SK-N-SH (cell line): ENCODE results near the gene CEACAM5. TPM values are rescaled to one million over a fixed set of nuclear protein-coding genes. Genes with fewer than 3 reads are reported as not detected.

ENCODE experiments used
- CTCF ChIA-PET: fragments of 300-600, 350-600 bp; formaldehyde crosslinking; extraction: SDS; loops from one replicate; lab custom pipeline; 2021; lab: Yijun Ruan, JAX
- POLR2A ChIA-PET: fragments of 350-600 bp; sonication (Branson Sonifier 250); formaldehyde crosslinking; extraction: SDS; loops from one replicate; lab custom pipeline; 2020; ENCODE audit warnings: antibody characterized with exemption, inconsistent platforms; lab: Yijun Ruan, JAX
- DNase-seq: peaks from one replicate; pipeline ENCODE4 v3.0.0; 2012
- H2AFZ ChIP-seq: fragments of 200-600 bp; sonication (generic); 2 replicates; pipeline ENCODE4 v1.8.1; 2016; ENCODE audit warnings: antibody characterized with exemption, mild to moderate bottlenecking, low read depth
- H3F3A ChIP-seq: fragments of 200-600 bp; sonication (generic); replicated peaks from 2 replicates; pipeline ENCODE3; 2016; ENCODE audit warnings: antibody characterized with exemption, mild to moderate bottlenecking; ENCODE audit not compliant: insufficient read depth
- H3K27ac ChIP-seq, 2 experiments: fragments of 200-500 bp in 1 of 2; fragments of 200-600 bp in 1 of 2; sonication (Bioruptor generic) in 1 of 2; sonication (generic), shearing (Covaris generic) in 1 of 2; 2 replicates each; pipeline versions ENCODE4 v1.5.1 to v1.6.1; 2014 to 2016; ENCODE audit warnings: low read depth in 2 of 2, inconsistent platforms in 1 of 2, low read length in 1 of 2, mild to moderate bottlenecking in 1 of 2, mixed read lengths in 1 of 2
- H3K27me3 ChIP-seq: fragments of 200-600 bp; sonication (generic), shearing (Covaris generic); 2 replicates; pipeline ENCODE4 v1.6.1; 2016; ENCODE audit warnings: mixed run types; ENCODE audit not compliant: insufficient read depth
- H3K36me3 ChIP-seq, 2 experiments: fragments of 200-500 bp in 1 of 2; fragments of 200-600 bp in 1 of 2; sonication (Bioruptor generic) in 1 of 2; sonication (generic) in 1 of 2; replicated peaks in 1 of 2; 2 replicates each; pipeline versions ENCODE3 to v1.5.1; 2014 to 2016; ENCODE audit warnings: low read length in 1 of 2, mild to moderate bottlenecking in 1 of 2; ENCODE audit not compliant: insufficient read depth in 2 of 2, control insufficient read depth in 1 of 2
- H3K4me1 ChIP-seq, 2 experiments: fragments of 200-500 bp in 1 of 2; fragments of 200-600 bp in 1 of 2; sonication (Bioruptor generic) in 1 of 2; sonication (generic), shearing (Covaris generic) in 1 of 2; 2 replicates each; pipeline versions ENCODE4 v1.5.1 to v1.6.1; 2014 to 2016; ENCODE audit warnings: low read depth in 1 of 2, low read length in 1 of 2, mixed run types in 1 of 2; ENCODE audit not compliant: insufficient read depth in 2 of 2, control insufficient read depth in 1 of 2
- H3K4me2 ChIP-seq: fragments of 200-600 bp; sonication (generic), shearing (Covaris generic); 2 replicates; pipeline ENCODE4 v1.6.1; 2017; ENCODE audit warnings: mixed run types
- H3K4me3 ChIP-seq, 2 experiments: fragments of 200-500 bp in 1 of 2; fragments of 200-600 bp in 1 of 2; sonication (Bioruptor generic) in 1 of 2; sonication (generic), shearing (Covaris generic) in 1 of 2; 2 replicates each; pipeline versions ENCODE4 v1.5.1 to v1.8.1; 2014 to 2016; ENCODE audit warnings: low read depth in 2 of 2, inconsistent platforms in 1 of 2, low read length in 1 of 2, mild to moderate bottlenecking in 1 of 2, mixed read lengths in 1 of 2, moderate library complexity in 1 of 2
- H3K79me2 ChIP-seq: fragments of 200-600 bp; sonication (generic); 2 replicates; pipeline ENCODE4 v1.8.1; 2017; ENCODE audit warnings: mild to moderate bottlenecking; ENCODE audit not compliant: insufficient read depth
- H3K9ac ChIP-seq: fragments of 200-600 bp; sonication (generic); 2 replicates; pipeline ENCODE4 v1.6.1; 2017; ENCODE audit warnings: mixed run types
- H3K9me2 ChIP-seq: fragments of 200-600 bp; sonication (generic); 2 replicates; pipeline ENCODE4 v1.6.1; 2017; ENCODE audit warnings: mixed run types
- H3K9me3 ChIP-seq: fragments of 200-600 bp; sonication (generic); 2 replicates; pipeline ENCODE4 v1.6.1; 2017; ENCODE audit warnings: mixed run types, mild to moderate bottlenecking, moderate library complexity
- H4K20me1 ChIP-seq: fragments of 200-600 bp; sonication (generic); 2 replicates; pipeline ENCODE4 v1.6.1; 2017; ENCODE audit warnings: mild to moderate bottlenecking, mixed run types; ENCODE audit not compliant: insufficient read depth
- CHD2 ChIP-seq: fragments of 150-350 bp; IDR thresholded peaks from 2 replicates; pipeline ENCODE4 v1.6.1; 2018; ENCODE audit warnings: low read length; ENCODE audit not compliant: partially characterized antibody
- ELF1 ChIP-seq: IDR thresholded peaks from 2 replicates; pipeline ENCODE4 v1.4.0; 2012
- EP300 ChIP-seq, 2 experiments: IDR thresholded peaks; 2 replicates each; pipeline versions ENCODE4 v1.4.0 to v1.6.1; 2012; ENCODE audit warnings: borderline replicate concordance in 1 of 2, low read depth in 1 of 2, low read length in 1 of 2
- FOSL2 ChIP-seq: IDR thresholded peaks from 2 replicates; pipeline ENCODE4 v1.4.0; 2012; ENCODE audit warnings: low read depth, mild to moderate bottlenecking, moderate library complexity, borderline replicate concordance
- GATA2 ChIP-seq: sonication (generic); formaldehyde crosslinking; IDR thresholded peaks from 2 replicates; pipeline ENCODE4 v1.5.0; 2020; ENCODE audit warnings: mild to moderate bottlenecking, missing genetic modification reagents
- JUND ChIP-seq: IDR thresholded peaks from 2 replicates; pipeline ENCODE4 v1.4.0; 2012
- MEF2A ChIP-seq: IDR thresholded peaks from 2 replicates; pipeline ENCODE4 v1.4.0; 2012; ENCODE audit warnings: low read depth, borderline replicate concordance
- NFIC ChIP-seq: IDR thresholded peaks from 2 replicates; pipeline ENCODE4 v1.4.0; 2012; ENCODE audit warnings: borderline replicate concordance
- NRF1 ChIP-seq: IDR thresholded peaks from 2 replicates; pipeline ENCODE4 v1.6.1; 2012; ENCODE audit warnings: low read depth, mild to moderate bottlenecking, low read length
- POLR2AphosphoS5 ChIP-seq: IDR thresholded peaks from 2 replicates; pipeline ENCODE4 v1.6.1; 2012; ENCODE audit warnings: low read depth, low read length
- RFX5 ChIP-seq: IDR thresholded peaks from 2 replicates; pipeline ENCODE4 v1.6.1; 2012; ENCODE audit warnings: mild to moderate bottlenecking, improper control_type of control experiment, low read length
- RXRA ChIP-seq: IDR thresholded peaks from 2 replicates; pipeline ENCODE4 v1.4.0; 2012; ENCODE audit warnings: low read depth, mild to moderate bottlenecking, borderline replicate concordance
- SIN3A ChIP-seq: IDR thresholded peaks from 2 replicates; pipeline ENCODE4 v1.6.1; 2012; ENCODE audit warnings: low read depth, mild to moderate bottlenecking, low read length, moderate library complexity, borderline replicate concordance
- TEAD4 ChIP-seq: IDR thresholded peaks from 2 replicates; pipeline ENCODE4 v1.4.0; 2012; ENCODE audit warnings: mild to moderate bottlenecking, borderline replicate concordance; ENCODE audit not compliant: insufficient read depth
- YY1 ChIP-seq: IDR thresholded peaks from 2 replicates; pipeline ENCODE4 v1.4.0; 2012; ENCODE audit warnings: low read depth, mild to moderate bottlenecking
- WGBS: methylation state at CpG from one replicate; pipeline ENCODE4 v1.1.6; 2017; ENCODE audit warnings: low lambda C conversion rate; 5-methylcytosine and 5-hydroxymethylcytosine counted together
- polyA plus RNA-seq, 3 experiments: library from polyadenylated mRNA; depleted of rRNA; stranded (reverse); fragments of >200 nt; gene quantifications; 2 replicates each; pipeline ENCODE4 v1.2.3, GENCODE V29; 2012
- TF ChIP-seq, protein P1 (sequence below): fragments of 150-350 bp; IDR thresholded peaks from 2 replicates; pipeline ENCODE4 v1.6.1; 2017; ENCODE audit warnings: antibody characterized with exemption, low read length, low read depth, borderline replicate concordance
- TF ChIP-seq, protein P2 (sequence below): IDR thresholded peaks from 2 replicates; pipeline ENCODE4 v1.6.1; 2012; ENCODE audit warnings: mild to moderate bottlenecking, low read depth, low read length, moderate library complexity
- TF ChIP-seq, protein P3 (sequence below): fragments of 200-600 bp; sonication (generic); IDR thresholded peaks from 2 replicates; pipeline ENCODE4 v1.6.1; 2017; ENCODE audit warnings: antibody characterized with exemption, mild to moderate bottlenecking, moderate library complexity

The CEACAM5 gene
- polyA plus RNA-seq, 1 of the 3 experiments (the other 2 are of a cell fraction), result not detected

DNA sequence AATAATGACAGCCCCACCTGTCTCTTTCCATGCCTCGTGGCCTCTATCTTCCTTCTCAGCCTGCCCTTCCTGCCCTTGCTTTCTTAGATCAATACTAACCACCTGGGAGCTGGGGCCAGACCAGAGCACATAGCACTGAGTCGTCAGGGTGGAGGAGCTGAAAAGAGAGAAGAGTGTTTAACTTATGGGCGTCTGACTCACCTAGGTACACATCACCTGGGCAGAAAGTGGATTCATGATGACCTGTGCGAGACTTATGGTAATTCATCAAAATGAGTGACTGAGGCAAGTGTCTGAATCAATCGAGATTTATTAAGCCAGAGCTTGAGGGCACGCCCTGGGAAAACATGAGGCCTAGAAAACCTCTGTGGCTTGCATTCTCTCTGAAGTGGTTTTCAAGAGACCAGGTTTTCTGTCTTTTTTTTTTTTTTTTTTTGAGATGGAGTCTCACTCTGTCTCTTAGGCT is 66.1 kb downstream of the CEACAM5 start:
- Histone ChIP-seq H3K9me3 (no peaks in the 10 kb centered on the region), H3K4me3 (no peak overlapping the region), H3K9me2 (no peaks in the 10 kb centered on the region), H3K27me3 (peaks cover 43% of the 10 kb centered on the region), H3K27ac (no peak overlapping the region), H3F3A (no peaks in the 10 kb centered on the region), H3K4me2 (no peak overlapping the region), H2AFZ (no peak overlapping the region), H3K79me2 (no peaks in the 10 kb centered on the region), H3K9ac (no peak overlapping the region), H3K36me3 (no peaks in the 10 kb centered on the region), H4K20me1 (no peaks in the 10 kb centered on the region), H3K4me1 (no peaks in the 10 kb centered on the region)
- WGBS, result 3% methylated on average over 6 of the region's 6 CpGs
- DNase-seq, result no peak
- CTCF ChIA-PET, result interaction anchor here (0.8 to 1.5 kb wide), 4 partner anchors 10 to 21 kb away, joined by 3 to 6 read pairs (median 3); partner anchors contain the start of gene CEACAM3
- TF ChIP-seq NFIC (no peak), ELF1 (no peak), YY1 (no peak), NRF1 (no peak), TEAD4 (no peak), FOSL2 (no peak), CHD2 (no peak), RXRA (no peak), JUND (no peak), GATA2 (no peak), EP300 (IDR thresholded peaks at IDR 0.05; ENCODE audit: borderline replicate concordance in 1 of 2, low read depth in 1 of 2, low read length in 1 of 2) (no peak), POLR2AphosphoS5 (no peak)
- TF ChIP-seq, protein P1, sequence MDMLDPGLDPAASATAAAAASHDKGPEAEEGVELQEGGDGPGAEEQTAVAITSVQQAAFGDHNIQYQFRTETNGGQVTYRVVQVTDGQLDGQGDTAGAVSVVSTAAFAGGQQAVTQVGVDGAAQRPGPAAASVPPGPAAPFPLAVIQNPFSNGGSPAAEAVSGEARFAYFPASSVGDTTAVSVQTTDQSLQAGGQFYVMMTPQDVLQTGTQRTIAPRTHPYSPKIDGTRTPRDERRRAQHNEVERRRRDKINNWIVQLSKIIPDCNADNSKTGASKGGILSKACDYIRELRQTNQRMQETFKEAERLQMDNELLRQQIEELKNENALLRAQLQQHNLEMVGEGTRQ, result no peak
- TF ChIP-seq, protein P2, sequence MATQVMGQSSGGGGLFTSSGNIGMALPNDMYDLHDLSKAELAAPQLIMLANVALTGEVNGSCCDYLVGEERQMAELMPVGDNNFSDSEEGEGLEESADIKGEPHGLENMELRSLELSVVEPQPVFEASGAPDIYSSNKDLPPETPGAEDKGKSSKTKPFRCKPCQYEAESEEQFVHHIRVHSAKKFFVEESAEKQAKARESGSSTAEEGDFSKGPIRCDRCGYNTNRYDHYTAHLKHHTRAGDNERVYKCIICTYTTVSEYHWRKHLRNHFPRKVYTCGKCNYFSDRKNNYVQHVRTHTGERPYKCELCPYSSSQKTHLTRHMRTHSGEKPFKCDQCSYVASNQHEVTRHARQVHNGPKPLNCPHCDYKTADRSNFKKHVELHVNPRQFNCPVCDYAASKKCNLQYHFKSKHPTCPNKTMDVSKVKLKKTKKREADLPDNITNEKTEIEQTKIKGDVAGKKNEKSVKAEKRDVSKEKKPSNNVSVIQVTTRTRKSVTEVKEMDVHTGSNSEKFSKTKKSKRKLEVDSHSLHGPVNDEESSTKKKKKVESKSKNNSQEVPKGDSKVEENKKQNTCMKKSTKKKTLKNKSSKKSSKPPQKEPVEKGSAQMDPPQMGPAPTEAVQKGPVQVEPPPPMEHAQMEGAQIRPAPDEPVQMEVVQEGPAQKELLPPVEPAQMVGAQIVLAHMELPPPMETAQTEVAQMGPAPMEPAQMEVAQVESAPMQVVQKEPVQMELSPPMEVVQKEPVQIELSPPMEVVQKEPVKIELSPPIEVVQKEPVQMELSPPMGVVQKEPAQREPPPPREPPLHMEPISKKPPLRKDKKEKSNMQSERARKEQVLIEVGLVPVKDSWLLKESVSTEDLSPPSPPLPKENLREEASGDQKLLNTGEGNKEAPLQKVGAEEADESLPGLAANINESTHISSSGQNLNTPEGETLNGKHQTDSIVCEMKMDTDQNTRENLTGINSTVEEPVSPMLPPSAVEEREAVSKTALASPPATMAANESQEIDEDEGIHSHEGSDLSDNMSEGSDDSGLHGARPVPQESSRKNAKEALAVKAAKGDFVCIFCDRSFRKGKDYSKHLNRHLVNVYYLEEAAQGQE, result no peak
- POLR2A ChIA-PET, result no interaction called here

GRCh38 chr19:41776700-41777099 is 68.3 kb downstream of the CEACAM5 start:
- CTCF ChIA-PET, result interaction anchor here (1.2 to 3.4 kb wide), 5 partner anchors 9 to 59 kb away, joined by 3 to 21 read pairs (median 10); partner anchors contain the start of gene CEACAM3
- POLR2A ChIA-PET, result interaction anchor here (0.7 kb wide), 1 partner anchor 34 kb away, joined by 3 read pairs; no protein-coding TSS in a partner anchor

More at GRCh38 chr19:41776700-41777099, 68.3 kb downstream of the CEACAM5 start:
- Histone ChIP-seq H3K4me3 (no peak overlapping the region), H3K79me2 (no peaks in the 10 kb centered on the region), H3K9me2 (no peaks in the 10 kb centered on the region), H3K36me3 (no peaks in the 10 kb centered on the region), H3K4me2 (no peak overlapping the region), H3K4me1 (no peaks in the 10 kb centered on the region), H2AFZ (no peak overlapping the region), H3K27me3 (peaks cover 37% of the 10 kb centered on the region), H3F3A (no peaks in the 10 kb centered on the region), H4K20me1 (no peaks in the 10 kb centered on the region), H3K9me3 (no peaks in the 10 kb centered on the region), H3K9ac (no peak overlapping the region), H3K27ac (no peak overlapping the region)
- DNase-seq, result no peak
- TF ChIP-seq CHD2 (no peak), MEF2A (no peak), RFX5 (no peak), POLR2AphosphoS5 (no peak), YY1 (no peak), GATA2 (no peak), TEAD4 (no peak), SIN3A (no peak)
- TF ChIP-seq, protein P3, sequence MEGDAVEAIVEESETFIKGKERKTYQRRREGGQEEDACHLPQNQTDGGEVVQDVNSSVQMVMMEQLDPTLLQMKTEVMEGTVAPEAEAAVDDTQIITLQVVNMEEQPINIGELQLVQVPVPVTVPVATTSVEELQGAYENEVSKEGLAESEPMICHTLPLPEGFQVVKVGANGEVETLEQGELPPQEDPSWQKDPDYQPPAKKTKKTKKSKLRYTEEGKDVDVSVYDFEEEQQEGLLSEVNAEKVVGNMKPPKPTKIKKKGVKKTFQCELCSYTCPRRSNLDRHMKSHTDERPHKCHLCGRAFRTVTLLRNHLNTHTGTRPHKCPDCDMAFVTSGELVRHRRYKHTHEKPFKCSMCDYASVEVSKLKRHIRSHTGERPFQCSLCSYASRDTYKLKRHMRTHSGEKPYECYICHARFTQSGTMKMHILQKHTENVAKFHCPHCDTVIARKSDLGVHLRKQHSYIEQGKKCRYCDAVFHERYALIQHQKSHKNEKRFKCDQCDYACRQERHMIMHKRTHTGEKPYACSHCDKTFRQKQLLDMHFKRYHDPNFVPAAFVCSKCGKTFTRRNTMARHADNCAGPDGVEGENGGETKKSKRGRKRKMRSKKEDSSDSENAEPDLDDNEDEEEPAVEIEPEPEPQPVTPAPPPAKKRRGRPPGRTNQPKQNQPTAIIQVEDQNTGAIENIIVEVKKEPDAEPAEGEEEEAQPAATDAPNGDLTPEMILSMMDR, result no peak
- TF ChIP-seq, protein P1, result no peak
- 27% methylated on average over 2 of the region's 2 CpGs for WGBS
